ENCODE data around the gene ZNF335.
A peak's percentile ranks its signal among the peaks of the same experiment; 100 is the strongest.

The ZNF335 gene

GRCh38 chr20:45981261-45981660, 9.3 kb upstream of the ZNF335 start:
- ATAC-seq (ENCODE audit: low read depth) (no peak), DNase-seq (ENCODE audit: low spot score) (peak; percentile 69)
- Histone ChIP-seq H3K4me1 (ENCODE audit: insufficient read depth, poor library complexity, severe bottlenecking) (no peaks in the 10 kb centered on the region), H3K36me3 (ENCODE audit: low read depth) (no peaks in the 10 kb centered on the region), H3K27me3 (ENCODE audit: insufficient read depth, poor library complexity, severe bottlenecking) (no peaks in the 10 kb centered on the region), H3K27ac (ENCODE audit: poor library complexity, severe bottlenecking) (no peak overlapping the region), H3K4me3 (ENCODE audit: severe bottlenecking) (no peak overlapping the region), H3K9me3 (ENCODE audit: severe bottlenecking) (no peaks in the 10 kb centered on the region)
- no peak for TF ChIP-seq CTCF (IDR thresholded peaks at IDR 0.05; ENCODE audit: poor library complexity, severe bottlenecking)

GRCh38 chr20:45976086-45976485, 4.1 kb upstream of the ZNF335 start:
- ATAC-seq (ENCODE audit: low read depth) (no peak), DNase-seq (ENCODE audit: low spot score) (peak; percentile 54)
- no peaks in the 10 kb centered on the region for H3K36me3 ChIP-seq (ENCODE audit: low read depth)
- TF ChIP-seq CTCF (IDR thresholded peaks at IDR 0.05; ENCODE audit: poor library complexity, severe bottlenecking): no peak
- no peak overlapping the region for H3K4me3 ChIP-seq (ENCODE audit: severe bottlenecking)
- H3K9me3 ChIP-seq (ENCODE audit: severe bottlenecking): no peaks in the 10 kb centered on the region
- H3K27me3 ChIP-seq (ENCODE audit: insufficient read depth, poor library complexity, severe bottlenecking): no peaks in the 10 kb centered on the region
- H3K27ac ChIP-seq (ENCODE audit: poor library complexity, severe bottlenecking): no peak overlapping the region
- peaks cover 6% of the 10 kb centered on the region for H3K4me1 ChIP-seq (ENCODE audit: insufficient read depth, poor library complexity, severe bottlenecking)

DNA sequence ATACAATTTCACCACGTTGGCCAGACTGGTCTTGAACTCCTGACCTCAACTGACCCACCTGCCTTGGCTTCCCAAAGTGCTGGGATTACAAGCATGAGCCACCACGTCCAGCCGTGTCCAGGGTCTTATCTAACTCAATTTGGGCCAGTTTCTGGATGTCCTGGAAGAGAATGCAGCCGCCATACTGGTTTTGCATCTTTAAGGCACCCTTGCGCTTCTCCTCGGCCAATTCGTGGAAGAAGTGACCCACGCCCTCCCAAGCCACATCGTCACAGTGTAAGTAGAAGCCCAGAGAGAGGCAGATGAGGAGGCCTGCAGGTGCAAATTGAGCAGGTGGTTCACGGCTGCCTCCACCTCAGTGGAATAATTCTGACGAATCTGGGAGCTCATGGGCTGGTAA, 3.7 kb upstream of the ZNF335 start:
- ATAC-seq (ENCODE audit: low read depth) (no peak), DNase-seq (ENCODE audit: low spot score) (peak; percentile 69)
- no peak overlapping the region for H3K4me3 ChIP-seq (ENCODE audit: severe bottlenecking)
- no peaks in the 10 kb centered on the region for H3K9me3 ChIP-seq (ENCODE audit: severe bottlenecking)
- no peak for TF ChIP-seq CTCF (IDR thresholded peaks at IDR 0.05; ENCODE audit: poor library complexity, severe bottlenecking)
- peaks cover 6% of the 10 kb centered on the region for H3K4me1 ChIP-seq (ENCODE audit: insufficient read depth, poor library complexity, severe bottlenecking)
- no peaks in the 10 kb centered on the region for H3K36me3 ChIP-seq (ENCODE audit: low read depth)
- no peak overlapping the region for H3K27ac ChIP-seq (ENCODE audit: poor library complexity, severe bottlenecking)
- H3K27me3 ChIP-seq (ENCODE audit: insufficient read depth, poor library complexity, severe bottlenecking): no peaks in the 10 kb centered on the region

GRCh38 chr20:45974896-45975565, 3.0 kb upstream of the ZNF335 start:
- H3K36me3 ChIP-seq (ENCODE audit: low read depth): 0 out of 2 replicates have a peak, but pooled peaks cover 2% of the 10 kb centered on the region
- no peaks in the 10 kb centered on the region for H3K27me3 ChIP-seq (ENCODE audit: insufficient read depth, poor library complexity, severe bottlenecking)
- DNase-seq (ENCODE audit: low spot score) (peak; percentile 72), ATAC-seq (ENCODE audit: low read depth) (no peak)
- no peaks in the 10 kb centered on the region for H3K9me3 ChIP-seq (ENCODE audit: severe bottlenecking)
- no peak for TF ChIP-seq CTCF (IDR thresholded peaks at IDR 0.05; ENCODE audit: poor library complexity, severe bottlenecking)
- no peak overlapping the region for H3K27ac ChIP-seq (ENCODE audit: poor library complexity, severe bottlenecking)
- H3K4me3 ChIP-seq (ENCODE audit: severe bottlenecking): no peak overlapping the region
- peaks cover 10% of the 10 kb centered on the region for H3K4me1 ChIP-seq (ENCODE audit: insufficient read depth, poor library complexity, severe bottlenecking)

DNA sequence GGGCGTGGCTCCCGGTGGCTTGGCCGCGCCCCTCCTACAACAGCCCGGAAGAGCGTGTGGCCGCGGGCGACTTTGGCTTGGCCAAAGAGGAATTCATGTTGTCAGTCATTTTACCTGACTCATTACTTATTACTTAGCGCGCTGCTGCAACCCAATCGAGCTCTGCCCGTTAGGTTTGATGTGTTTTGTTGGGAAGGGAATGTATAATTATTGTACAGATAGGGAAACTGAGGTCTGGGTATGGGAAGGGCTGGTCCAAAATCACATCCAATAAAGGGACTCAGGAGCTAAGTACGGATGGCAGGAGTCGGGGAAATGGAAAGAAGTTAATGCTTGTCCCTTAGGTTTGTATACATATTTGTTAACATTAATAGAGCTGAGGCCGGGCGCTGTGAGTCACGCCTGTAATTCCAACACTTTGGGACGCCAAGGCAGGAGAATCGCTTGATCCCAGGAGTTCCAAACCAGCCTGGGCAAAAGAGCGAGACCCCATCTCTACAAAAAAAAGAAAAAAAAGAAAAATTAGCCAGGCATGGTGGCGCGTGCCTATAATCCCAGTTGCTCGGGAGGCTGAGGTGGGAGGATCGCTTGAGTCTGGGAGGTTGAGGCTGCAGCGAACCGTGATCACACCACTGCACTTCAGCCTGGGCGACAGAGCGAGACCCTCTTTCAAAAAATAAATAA, 639 bp upstream of the ZNF335 start:
- Histone ChIP-seq H3K4me1 (ENCODE audit: insufficient read depth, poor library complexity, severe bottlenecking) (peaks cover 12% of the 10 kb centered on the region), H3K4me3 (ENCODE audit: severe bottlenecking) (peak overlapping the region; percentile 65), H3K27ac (ENCODE audit: poor library complexity, severe bottlenecking) (peak overlapping the region; percentile 94), H3K36me3 (ENCODE audit: low read depth) (peaks cover 23% of the 10 kb centered on the region), H3K9me3 (ENCODE audit: severe bottlenecking) (no peaks in the 10 kb centered on the region), H3K27me3 (ENCODE audit: insufficient read depth, poor library complexity, severe bottlenecking) (no peaks in the 10 kb centered on the region)
- DNase-seq (ENCODE audit: low spot score) (peak; percentile 76), ATAC-seq (ENCODE audit: low read depth) (peak; percentile 70)
- TF ChIP-seq CTCF (IDR thresholded peaks at IDR 0.05; ENCODE audit: poor library complexity, severe bottlenecking): no peak

Data from RWPE2 (cell line).